Measurements from ENCODE around the gene NEUROG3.
"Not testable (repeated sequence)": the region's sequence is repeated elsewhere in the genome, so short reads cannot be mapped to it uniquely, and the experiment has no call there.

The NEUROG3 gene

DNA sequence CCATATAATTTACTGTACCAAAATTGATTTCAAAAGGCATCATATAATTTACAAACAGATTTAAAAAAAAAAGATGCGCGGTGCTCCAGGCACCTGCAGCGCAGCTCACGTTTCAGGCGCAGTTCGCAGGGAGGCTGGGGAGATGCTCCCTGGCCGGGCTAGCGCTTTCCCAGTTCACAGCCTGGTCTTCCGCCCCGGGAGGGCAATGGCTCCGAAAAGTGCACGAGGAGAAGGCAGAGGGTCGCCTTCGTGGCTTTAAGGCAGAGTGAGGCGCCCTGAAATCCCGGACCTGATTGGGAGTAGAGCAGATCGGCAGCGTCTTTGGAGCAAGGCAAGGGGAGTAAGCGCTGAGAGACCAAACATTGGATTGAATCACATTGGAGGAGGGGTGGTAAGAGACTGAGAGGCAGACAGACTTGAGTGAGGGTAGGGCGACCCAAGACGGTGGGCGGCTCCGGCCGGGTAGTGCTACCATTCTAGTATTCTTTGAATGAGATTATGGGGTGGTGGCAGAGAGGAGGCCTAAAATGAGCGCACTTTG is 1.5 kb downstream of the NEUROG3 start:
- no peak for DNase-seq

DNA sequence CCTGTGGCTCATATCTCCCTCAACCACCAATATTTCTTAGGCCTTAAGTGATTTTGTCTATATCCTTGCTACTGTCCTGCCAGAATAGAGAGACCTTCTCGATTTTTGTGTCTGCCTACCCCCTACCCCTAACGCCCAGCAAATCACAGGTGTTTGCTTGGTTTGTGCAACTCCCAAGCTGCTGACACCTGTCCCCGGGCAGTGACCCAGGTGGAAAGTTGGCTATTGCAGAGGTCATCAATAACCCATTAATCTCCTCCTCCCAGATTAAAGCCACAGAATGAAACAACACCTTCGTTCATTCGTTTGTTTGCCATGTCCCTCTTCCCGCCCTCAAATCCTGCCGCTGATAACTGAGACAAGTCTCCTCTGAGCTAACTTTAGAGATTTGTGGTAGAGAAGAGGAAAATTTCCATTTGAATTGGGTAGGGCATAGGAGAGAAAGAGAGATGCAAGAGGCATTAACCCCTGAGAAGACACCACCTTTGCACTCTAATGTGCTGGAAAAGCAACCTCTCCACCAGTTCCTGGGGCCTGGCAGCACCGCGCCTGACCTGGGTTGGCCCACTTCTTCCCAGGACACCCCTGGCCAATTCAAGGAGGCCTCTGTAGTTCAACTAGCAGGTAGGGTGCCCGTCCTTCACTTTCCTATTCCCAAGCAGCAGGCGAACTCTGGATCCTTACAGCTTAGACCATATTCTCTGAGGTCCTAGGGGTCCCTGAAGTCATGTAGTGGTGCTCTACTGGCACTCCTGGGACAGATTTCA is 3.0 kb downstream of the NEUROG3 start:
- DNase-seq: no peak

DNA sequence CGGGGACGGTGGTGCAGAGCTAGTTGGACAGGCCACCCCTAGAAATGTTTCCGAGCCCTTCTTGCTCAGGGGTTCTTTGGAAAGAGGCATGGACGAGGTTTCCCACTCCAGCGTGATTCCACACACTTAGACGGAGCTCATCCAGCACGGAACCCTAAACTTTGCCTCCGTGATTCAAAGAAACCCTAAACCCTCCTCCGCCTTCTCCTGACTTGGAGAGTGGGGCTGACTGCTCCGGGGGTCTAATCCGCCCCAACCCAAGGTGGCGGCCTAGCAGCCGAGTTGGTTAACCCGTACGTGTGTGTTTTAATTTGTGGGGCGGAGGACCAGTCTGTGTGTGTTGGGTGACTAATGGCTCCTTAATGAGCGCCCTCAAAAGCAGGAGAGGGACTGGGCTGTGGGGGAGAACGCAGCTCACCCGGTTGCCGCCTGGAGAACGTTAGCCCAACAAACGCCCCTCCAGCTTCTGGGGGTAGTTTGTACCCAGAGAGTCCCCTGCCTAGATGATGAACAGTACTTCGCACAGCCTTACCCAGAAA is 3.8 kb downstream of the NEUROG3 start:
- no peak for DNase-seq

GRCh38 chr10:69568472-69569395 is 4.5 kb downstream of the NEUROG3 start:
- no peak for DNase-seq

DNA sequence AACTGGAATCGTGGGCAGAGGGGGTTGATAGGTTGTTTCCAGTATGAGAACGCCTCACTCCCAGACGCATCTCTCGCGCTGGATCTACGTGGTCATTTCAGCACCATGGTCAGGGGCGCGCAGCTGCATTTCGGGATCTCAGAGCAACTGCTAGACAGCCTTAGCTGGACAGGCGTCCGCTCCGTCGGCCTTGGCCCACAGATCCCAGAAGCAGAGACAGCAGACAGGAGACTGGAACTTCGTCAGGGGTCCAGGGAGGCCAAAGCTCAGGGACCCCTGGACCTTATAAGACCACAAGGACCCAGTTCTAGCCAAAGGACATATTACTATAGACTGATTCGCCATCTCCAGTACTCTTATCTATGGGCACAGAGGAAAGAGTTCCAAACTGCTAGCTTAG is 5.3 kb downstream of the NEUROG3 start:
- no peak for DNase-seq

DNA sequence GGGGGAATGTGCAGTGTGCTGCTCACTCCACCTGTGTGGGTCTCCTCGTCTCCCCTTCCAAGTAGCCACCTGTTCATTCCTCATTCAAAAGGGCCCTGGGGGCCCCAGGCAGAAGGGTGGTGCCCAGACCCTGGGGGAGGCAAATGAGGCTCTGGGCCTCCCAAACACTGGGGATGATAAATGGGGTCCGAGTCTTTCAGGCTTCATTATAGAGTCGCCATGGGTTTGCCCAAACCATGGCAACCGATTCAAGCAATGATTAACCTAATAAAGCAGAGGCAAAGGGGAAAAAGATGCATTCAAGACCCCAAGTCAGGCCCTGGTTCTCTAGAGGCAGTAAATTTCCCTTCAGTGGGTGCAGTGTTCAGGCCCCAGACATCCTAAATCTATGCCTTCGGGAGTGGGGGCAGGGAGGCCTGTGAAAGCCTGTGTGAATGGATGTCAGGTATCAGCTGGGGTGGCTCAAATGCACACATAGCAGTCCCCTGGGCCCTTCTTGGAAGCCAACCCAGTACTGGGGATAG is 10.4 kb downstream of the NEUROG3 start:
- no peak for DNase-seq

DNA sequence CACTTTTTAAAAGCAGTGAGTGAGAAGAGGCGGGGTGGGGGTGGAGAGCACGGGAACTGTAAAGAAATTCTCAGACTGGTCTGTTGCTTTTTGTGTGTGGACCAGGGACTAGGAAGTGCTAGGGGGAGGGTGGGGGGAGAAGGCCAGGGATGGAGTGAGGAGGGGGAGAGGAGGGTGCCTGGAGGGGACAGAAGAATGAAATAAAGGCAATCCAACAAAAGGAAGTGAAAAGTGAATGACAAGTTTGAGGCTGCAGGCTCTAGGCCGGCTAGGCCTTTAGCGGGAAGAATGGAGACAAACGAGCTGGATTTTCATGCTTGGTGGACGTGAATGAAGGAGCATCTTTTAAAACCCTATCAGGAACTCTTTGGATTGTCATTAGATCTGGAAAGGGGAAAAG is 13.7 kb downstream of the NEUROG3 start:
- no peak for DNase-seq

- DNase-seq: no peak
Observed at GRCh38 chr10:69558559-69558958, 14.7 kb downstream of the NEUROG3 start.

DNA sequence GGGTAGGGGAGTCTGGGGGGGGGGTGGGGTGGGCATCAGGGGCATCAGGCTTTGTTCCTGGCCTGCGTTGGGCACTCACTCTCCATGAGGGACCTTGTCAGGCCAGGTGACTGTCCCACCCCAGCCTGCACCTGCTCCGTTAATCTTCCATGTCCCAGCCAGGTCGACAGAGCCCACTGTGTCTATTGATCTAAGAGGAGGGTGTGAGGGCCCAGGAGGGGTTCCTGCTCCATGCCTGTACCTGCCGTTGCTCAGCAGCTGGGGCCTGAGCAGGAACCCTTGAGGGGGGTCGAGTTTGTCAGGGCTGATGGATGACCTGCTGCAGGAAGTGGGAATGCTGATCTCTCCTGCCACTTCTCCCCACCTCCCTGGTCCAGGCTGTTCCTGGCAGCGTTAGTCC is 18.6 kb downstream of the NEUROG3 start:
- DNase-seq: no peak

- no peak for DNase-seq
Observed at GRCh38 chr10:69553328-69553727, 19.9 kb downstream of the NEUROG3 start.

GRCh38 chr10:69552268-69552667 is 21.0 kb downstream of the NEUROG3 start:
- DNase-seq: no peak

- DNase-seq: no peak
Observed at GRCh38 chr10:69549959-69550358, 23.3 kb downstream of the NEUROG3 start.

DNA sequence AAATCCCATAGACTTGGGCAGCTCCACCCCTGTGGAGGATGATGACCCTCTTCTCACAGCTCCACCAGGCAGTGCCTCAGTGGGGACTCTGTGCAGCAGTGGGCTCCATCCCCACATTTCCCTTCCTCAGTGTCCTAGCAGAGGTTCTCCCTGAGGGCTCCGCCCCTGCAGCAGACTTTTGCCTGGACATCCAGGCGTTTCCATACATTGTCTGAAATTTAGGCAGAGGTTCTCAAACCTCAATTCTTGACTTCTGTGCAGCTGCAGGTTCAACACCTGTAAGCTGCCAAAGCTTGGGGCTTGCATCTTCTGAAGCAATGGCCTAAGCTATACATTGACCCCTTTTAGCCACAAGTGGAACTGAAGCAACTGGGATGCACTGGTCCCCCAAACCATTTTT is 31.8 kb downstream of the NEUROG3 start:
- DNase-seq: no peak

DNA sequence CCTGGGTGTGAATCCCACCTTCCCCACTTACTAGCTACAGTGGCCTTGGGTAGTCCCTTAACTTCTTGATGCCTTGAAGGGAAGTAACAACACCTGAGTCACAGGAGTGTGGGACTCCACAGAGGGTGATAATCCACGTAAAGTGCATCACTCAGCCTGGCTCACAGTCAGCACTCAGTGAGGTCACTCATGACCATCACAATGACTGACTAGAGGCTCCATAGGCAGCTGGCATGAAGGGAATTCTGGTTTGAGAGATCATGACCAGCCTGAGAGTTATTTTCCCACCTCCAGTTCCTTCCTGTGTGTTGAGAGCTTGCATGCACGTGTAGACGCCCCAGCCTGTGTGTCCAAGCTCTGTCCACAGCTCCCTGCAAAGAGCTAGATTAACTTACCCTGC is 34.8 kb downstream of the NEUROG3 start:
- DNase-seq: no peak

DNA sequence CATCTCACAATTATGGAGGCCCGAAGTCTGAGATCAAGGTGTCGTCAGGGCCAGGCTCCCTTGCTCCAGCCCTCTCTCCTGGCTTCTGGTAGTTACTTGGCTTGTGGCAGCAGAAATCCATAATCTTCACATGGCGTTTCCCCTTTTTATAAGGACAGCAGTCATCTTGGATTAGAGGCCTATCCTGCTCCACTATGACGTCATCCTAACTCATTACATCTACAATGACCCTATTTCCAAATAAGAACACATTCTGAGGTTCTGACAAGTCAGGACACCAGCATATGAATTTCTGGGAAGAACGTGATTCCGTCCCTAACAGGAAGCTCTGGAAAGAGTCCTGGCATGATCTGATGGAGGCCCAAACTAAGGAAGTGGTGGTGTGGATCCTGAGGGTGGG is 35.8 kb downstream of the NEUROG3 start:
- no peak for DNase-seq

DNA sequence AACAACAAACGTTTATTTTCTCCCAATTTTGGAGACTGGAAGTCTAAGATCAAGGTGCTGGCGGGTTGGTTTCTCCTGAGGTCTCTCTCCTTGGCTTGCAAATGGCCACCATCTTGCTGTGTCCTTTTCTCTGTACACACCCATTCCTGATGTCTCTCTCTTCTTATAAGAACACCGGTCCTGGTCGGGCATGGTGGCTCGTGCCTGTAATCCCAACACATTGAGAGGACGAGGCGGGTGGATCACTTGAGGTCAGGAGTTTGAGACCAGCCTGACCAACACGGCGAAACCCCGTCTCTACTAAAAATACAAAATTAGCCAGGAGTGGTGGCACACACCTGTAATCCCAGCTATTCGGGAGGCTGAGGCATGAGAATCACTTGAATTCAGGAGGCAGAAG is 36.7 kb downstream of the NEUROG3 start:
- not testable (repeated sequence) for DNase-seq

GRCh38 chr10:69533658-69534057 is 39.6 kb downstream of the NEUROG3 start:
- no peak for DNase-seq

DNA sequence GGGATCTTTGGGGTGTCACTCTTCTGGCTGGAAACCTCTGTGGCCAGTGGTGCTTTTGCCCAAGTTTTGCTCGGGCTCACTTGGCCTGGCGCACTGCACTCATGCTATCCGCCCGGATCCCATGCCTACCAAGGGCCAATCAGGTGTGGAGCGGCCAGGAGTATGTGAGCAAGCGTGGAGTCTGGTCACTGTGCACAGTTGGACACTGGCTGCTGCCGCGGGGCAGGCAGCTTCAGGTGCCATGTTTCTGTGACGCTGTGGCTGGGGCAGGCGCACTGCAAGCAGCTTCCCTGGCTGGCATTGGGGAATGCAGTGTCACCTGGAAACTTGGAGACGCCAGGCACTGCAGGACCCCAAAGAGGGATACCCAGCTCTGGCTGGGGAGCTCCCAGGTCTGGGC is 45.3 kb downstream of the NEUROG3 start:
- DNase-seq: no peak

Data from activated CD4-positive, CD25-positive, alpha-beta regulatory T cell treated with anti-CD3 and anti-CD28 coated beads, Interleukin-2, amount 50 U/mL, for 72 hours (primary cell).